Activated T-cell treated with anti-CD3 and anti-CD28 coated beads, Interleukin-2, amount 50 U/mL, for 4 hours (primary cell): ENCODE measurements around the gene TNFAIP8L1. TPM values are rescaled to one million over a fixed set of nuclear protein-coding genes. Genes with fewer than 3 reads are reported as not detected.

ENCODE experiments used
- ATAC-seq, 2 donors: fragments of 200-7000 bp; cut with Tn5 transposase; one replicate each; pipeline ENCODE4 v1.10.0; 2021
- DNase-seq: peaks from one replicate; pipeline ENCODE4 v3.0.0-alpha.2; 2020
- H3K27me3 Mint-ChIP-seq: one replicate; pipeline ENCODE4 v1.8.0; 2021; ENCODE audit warnings: low read depth, mixed read lengths
- H3K36me3 Mint-ChIP-seq: one replicate; pipeline ENCODE4 v1.8.0; 2022; ENCODE audit warnings: mixed read lengths; ENCODE audit not compliant: insufficient read depth
- H3K4me1 Mint-ChIP-seq: one replicate; pipeline ENCODE4 v1.8.0; 2021; ENCODE audit warnings: low read depth, mixed read lengths
- H3K4me3 Mint-ChIP-seq: one replicate; pipeline ENCODE4 v1.8.0; 2021; ENCODE audit warnings: mild to moderate bottlenecking, moderate library complexity, mixed read lengths
- H3K9me3 Mint-ChIP-seq: one replicate; pipeline ENCODE4 v1.8.0; 2021; ENCODE audit warnings: mixed read lengths
- total RNA-seq, 3 donors: library from RNA; stranded (reverse); gene quantifications; one replicate each; pipeline ENCODE4 v1.2.1, GENCODE V29; 2021

TNFAIP8L1 gene
- total RNA-seq, 3 donors from 2014 or later, result 3.2 to 4.0 (median 3.9) TPM

DNA sequence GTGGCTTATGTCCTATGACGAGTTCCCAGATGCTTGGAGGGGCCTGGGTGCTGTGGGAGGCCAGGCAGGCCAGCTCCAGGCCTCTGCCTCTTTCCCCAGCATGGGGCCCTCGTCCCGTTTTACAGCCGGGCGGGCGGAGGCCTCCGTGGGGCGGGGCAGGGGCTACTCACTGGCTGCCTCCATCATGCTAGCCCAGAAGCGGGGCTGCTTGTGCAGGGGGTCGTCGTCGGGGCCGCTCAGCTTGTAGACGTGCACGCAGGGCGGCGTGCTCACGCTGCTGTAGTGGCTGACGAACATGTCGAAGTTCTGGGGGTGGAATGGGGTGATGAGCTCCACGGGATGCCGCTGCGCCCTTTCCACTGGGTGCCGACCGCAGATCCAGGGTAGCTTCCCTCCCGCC is 49.3 kb downstream of the TNFAIP8L1 start:
- ATAC-seq (no peak), DNase-seq (no peak)
- Mint-ChIP-seq H3K9me3 (no peaks in the 10 kb centered on the region), H3K27me3 (no peaks in the 10 kb centered on the region), H3K4me3 (no peak overlapping the region), H3K4me1 (no peaks in the 10 kb centered on the region), H3K36me3 (peaks cover 18% of the 10 kb centered on the region)

DNA sequence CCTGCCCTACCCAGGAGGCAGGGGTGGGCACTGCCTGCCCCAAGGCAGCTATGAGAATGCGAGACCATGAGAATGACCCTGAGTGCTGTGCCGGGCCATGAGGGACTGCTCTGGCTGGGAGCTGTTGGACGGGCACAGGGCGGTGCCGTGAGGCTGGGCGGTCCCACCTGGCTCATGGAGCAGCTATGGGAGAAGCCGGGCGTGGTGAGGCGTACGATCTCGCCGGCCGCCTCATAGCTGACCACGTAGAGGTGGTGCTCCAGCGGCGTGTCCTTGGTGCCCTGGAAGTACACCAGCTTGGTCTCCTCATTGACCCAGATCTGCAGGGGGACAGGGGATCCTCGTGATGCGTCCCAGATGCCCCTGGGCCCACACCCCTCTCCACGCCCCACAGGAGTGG is 50.1 kb downstream of the TNFAIP8L1 start:
- H3K4me3 Mint-ChIP-seq, result no peak overlapping the region
- no peaks in the 10 kb centered on the region for H3K9me3 Mint-ChIP-seq
- no peaks in the 10 kb centered on the region for H3K4me1 Mint-ChIP-seq
- DNase-seq, result no peak
- ATAC-seq, result no peak
- H3K36me3 Mint-ChIP-seq, result peaks cover 20% of the 10 kb centered on the region
- no peaks in the 10 kb centered on the region for H3K27me3 Mint-ChIP-seq

DNA sequence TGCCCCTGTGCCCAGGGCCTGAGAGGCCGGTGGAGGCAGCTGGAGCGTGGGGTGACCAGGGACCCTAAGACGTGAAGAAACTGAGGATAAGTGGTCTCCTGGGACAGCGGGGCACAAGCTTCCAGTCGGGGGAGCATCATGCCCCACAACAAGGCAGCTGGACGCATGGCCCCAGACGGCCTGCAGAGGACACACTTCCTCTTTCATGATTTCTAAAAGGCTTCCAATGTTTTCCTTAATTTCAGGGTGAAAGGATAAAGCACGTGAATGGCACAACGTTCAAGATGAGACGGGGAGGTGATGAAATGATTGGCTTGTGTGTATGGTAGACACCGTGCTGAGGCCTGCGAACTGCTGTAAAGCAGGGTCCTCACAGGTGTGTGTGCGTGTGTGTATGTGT is 51.0 kb downstream of the TNFAIP8L1 start:
- Mint-ChIP-seq H3K36me3 (peaks cover 25% of the 10 kb centered on the region), H3K9me3 (no peaks in the 10 kb centered on the region), H3K4me1 (no peaks in the 10 kb centered on the region), H3K4me3 (no peak overlapping the region), H3K27me3 (no peaks in the 10 kb centered on the region)
- DNase-seq (no peak), ATAC-seq (no peak)

- peaks cover 27% of the 10 kb centered on the region for H3K36me3 Mint-ChIP-seq
- no peaks in the 10 kb centered on the region for H3K4me1 Mint-ChIP-seq
- DNase-seq (no peak), ATAC-seq (no peak)
- no peaks in the 10 kb centered on the region for H3K9me3 Mint-ChIP-seq
- H3K27me3 Mint-ChIP-seq, result no peaks in the 10 kb centered on the region
- no peak overlapping the region for H3K4me3 Mint-ChIP-seq
These were observed 52.1 kb downstream of the TNFAIP8L1 start for GRCh38 chr19:4691373-4691772.

- ATAC-seq, result no peak
These were observed 53.1 kb downstream of the TNFAIP8L1 start for GRCh38 chr19:4692251-4693077.

GRCh38 chr19:4693078-4693350 is 53.7 kb downstream of the TNFAIP8L1 start:
- H3K9me3 Mint-ChIP-seq, result no peaks in the 10 kb centered on the region
- no peak for ATAC-seq
- DNase-seq, result no peak
- no peak overlapping the region for H3K4me3 Mint-ChIP-seq
- peaks cover 30% of the 10 kb centered on the region for H3K36me3 Mint-ChIP-seq
- no peaks in the 10 kb centered on the region for H3K4me1 Mint-ChIP-seq
- no peaks in the 10 kb centered on the region for H3K27me3 Mint-ChIP-seq

More at GRCh38 chr19:4692251-4693077, 53.1 kb downstream of the TNFAIP8L1 start:
- Mint-ChIP-seq H3K4me3 (no peak overlapping the region), H3K36me3 (peaks cover 27% of the 10 kb centered on the region), H3K27me3 (no peaks in the 10 kb centered on the region), H3K9me3 (no peaks in the 10 kb centered on the region), H3K4me1 (no peaks in the 10 kb centered on the region)
- no peak for DNase-seq

DNA sequence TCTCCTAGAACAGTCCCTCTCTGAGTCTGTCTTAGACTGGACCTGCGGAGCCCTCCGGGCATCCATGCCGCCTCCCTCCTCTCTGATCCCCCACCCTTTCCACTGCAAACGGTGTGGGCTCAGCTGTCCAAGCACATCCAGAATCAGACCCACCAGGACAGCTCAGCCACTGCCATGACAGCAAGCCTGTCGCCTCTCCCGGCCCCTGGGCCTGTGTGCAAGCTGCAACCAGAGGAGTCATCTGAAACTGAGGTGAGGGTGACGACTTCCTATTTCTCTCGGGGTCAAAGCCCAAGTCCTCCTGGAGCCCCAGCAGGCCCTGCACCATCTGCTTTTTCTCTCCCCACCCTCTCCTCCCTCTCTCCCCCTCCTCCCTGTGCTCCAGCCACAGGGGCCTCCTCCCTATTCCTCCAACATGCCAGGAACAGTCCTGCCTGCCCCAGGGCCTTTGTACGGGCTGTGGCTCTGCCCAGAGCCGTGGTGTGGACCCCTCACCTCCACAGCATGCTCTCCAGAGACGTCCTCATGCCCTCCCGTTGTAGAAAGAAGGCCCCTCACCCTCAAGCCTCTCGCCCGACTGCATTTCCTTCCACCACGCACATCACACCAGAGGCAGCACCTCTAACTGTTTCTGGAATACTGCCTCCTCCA is 54.3 kb downstream of the TNFAIP8L1 start:
- Mint-ChIP-seq H3K4me3 (no peak overlapping the region), H3K36me3 (peaks cover 32% of the 10 kb centered on the region), H3K9me3 (no peaks in the 10 kb centered on the region), H3K4me1 (no peaks in the 10 kb centered on the region), H3K27me3 (no peaks in the 10 kb centered on the region)
- DNase-seq (no peak), ATAC-seq (no peak)

GRCh38 chr19:4694211-4694987 is 55.1 kb downstream of the TNFAIP8L1 start:
- no peaks in the 10 kb centered on the region for H3K4me1 Mint-ChIP-seq
- H3K9me3 Mint-ChIP-seq, result no peaks in the 10 kb centered on the region
- H3K36me3 Mint-ChIP-seq, result peaks cover 32% of the 10 kb centered on the region
- H3K4me3 Mint-ChIP-seq, result no peak overlapping the region
- H3K27me3 Mint-ChIP-seq, result no peaks in the 10 kb centered on the region
- ATAC-seq (no peak), DNase-seq (no peak)

DNA sequence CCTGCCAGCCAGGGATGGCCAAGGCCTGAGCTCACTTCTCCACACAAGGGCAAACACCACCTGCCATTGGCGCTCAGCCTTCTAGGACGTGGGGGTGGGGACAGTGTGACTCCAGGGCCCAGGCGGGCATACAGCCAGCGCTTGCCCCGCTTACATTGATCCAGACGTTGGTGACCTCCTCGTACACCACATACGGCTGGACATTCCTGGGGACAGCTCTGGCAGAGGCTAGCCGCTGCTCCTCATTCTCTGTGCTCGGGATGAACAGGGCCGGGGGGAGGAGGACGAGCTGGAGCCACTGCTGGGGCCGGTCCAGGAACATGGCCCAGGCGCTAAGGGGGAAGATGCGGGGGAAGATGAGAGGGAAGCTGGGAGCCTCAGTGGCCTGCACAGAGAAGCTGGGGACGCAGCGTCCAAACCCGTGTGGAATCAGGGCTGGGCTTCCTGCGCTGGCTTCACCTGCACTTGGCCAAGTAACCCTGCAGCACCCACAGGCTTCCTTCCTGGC is 56.0 kb downstream of the TNFAIP8L1 start:
- peaks cover 32% of the 10 kb centered on the region for H3K36me3 Mint-ChIP-seq

GRCh38 chr19:4697304-4697703 is 58.0 kb downstream of the TNFAIP8L1 start:
- Mint-ChIP-seq H3K27me3 (no peaks in the 10 kb centered on the region), H3K36me3 (peaks cover 27% of the 10 kb centered on the region), H3K4me3 (no peak overlapping the region), H3K9me3 (no peaks in the 10 kb centered on the region), H3K4me1 (no peaks in the 10 kb centered on the region)
- ATAC-seq, result no peak
- no peak for DNase-seq

More for the DNA sequence above, 56.0 kb downstream of the TNFAIP8L1 start:
- no peak for DNase-seq
- Mint-ChIP-seq H3K4me1 (no peaks in the 10 kb centered on the region), H3K27me3 (no peaks in the 10 kb centered on the region), H3K4me3 (no peak overlapping the region), H3K9me3 (no peaks in the 10 kb centered on the region)
- ATAC-seq, result no peak

DNA sequence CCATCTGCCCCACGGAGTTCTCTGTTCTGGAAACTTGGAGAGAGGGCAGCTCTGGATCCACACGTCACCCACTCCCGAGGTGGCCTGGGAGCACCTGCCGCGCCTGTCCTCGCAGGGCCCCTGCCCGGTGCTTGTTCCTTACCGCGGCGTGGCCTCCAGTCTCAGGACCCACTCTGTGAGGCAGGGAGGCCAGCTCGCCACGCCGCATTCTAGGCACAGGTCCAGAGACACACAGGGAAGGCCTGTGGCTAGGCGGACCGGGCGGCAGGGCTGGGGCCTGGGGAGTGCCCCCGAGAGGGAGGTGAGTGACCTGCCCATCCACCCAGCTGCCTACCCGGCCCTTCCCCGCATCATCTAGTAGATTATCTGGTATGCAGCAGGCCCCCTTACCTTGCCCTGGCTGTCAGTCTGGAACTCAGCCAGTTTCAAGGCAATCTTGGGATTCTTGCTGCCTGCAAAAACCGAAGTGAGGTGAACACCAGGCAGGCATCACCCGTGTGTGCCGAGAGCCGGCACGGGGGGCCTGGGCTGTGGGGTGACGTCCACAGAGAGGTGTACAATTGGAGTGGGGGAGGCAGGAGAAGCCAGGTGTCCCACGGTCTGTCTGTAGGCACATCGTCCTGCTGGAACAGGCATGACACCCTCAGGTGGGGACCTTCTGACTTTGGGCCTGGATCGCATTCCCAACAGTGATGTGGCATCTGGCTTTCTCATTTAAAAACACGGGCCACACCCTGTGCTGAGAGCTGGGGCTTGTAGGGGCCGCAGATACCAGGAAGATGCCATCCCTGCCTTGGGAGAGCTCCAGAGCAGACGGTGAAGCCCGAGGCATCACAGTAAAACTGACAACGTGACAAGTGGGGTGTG is 60.7 kb downstream of the TNFAIP8L1 start:
- Mint-ChIP-seq H3K9me3 (no peaks in the 10 kb centered on the region), H3K4me1 (no peaks in the 10 kb centered on the region), H3K36me3 (peaks cover 19% of the 10 kb centered on the region), H3K4me3 (no peak overlapping the region), H3K27me3 (no peaks in the 10 kb centered on the region)
- DNase-seq (no peak), ATAC-seq (no peak)

- no peaks in the 10 kb centered on the region for H3K9me3 Mint-ChIP-seq
- H3K27me3 Mint-ChIP-seq, result no peaks in the 10 kb centered on the region
- ATAC-seq, result no peak
These were observed 61.3 kb downstream of the TNFAIP8L1 start for GRCh38 chr19:4700693-4700970.

GRCh38 chr19:4701557-4701956 is 62.2 kb downstream of the TNFAIP8L1 start:
- no peaks in the 10 kb centered on the region for H3K9me3 Mint-ChIP-seq
- peaks cover 14% of the 10 kb centered on the region for H3K36me3 Mint-ChIP-seq
- no peak overlapping the region for H3K4me3 Mint-ChIP-seq
- H3K27me3 Mint-ChIP-seq, result no peaks in the 10 kb centered on the region
- H3K4me1 Mint-ChIP-seq, result no peaks in the 10 kb centered on the region
- no peak for ATAC-seq
- no peak for DNase-seq

More at GRCh38 chr19:4700693-4700970, 61.3 kb downstream of the TNFAIP8L1 start:
- peaks cover 16% of the 10 kb centered on the region for H3K36me3 Mint-ChIP-seq
- no peaks in the 10 kb centered on the region for H3K4me1 Mint-ChIP-seq
- DNase-seq, result no peak
- H3K4me3 Mint-ChIP-seq, result no peak overlapping the region

DNA sequence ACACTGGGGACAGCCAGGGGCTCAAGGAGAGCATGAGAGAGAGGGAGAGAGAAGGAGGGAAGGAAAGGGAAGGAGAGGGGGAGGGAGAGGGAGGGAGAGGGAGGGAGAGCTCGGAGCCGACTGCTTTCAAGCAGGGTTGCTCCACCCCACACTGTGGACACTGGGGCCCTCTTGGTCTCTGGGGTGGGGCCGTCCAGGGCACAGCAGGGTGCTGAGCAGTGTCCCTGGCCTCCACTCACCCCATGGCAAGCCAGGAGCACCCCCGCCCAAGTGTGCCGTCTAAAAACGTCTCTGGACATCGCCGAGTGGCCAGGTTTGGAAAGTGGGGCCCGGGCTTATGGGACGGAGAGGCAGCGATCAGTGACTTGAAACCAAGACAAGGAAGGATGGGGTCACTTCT is 63.4 kb downstream of the TNFAIP8L1 start:
- H3K4me3 Mint-ChIP-seq, result no peak overlapping the region
- no peak for DNase-seq
- no peaks in the 10 kb centered on the region for H3K27me3 Mint-ChIP-seq
- H3K36me3 Mint-ChIP-seq, result peaks cover 12% of the 10 kb centered on the region
- H3K4me1 Mint-ChIP-seq, result no peaks in the 10 kb centered on the region
- no peaks in the 10 kb centered on the region for H3K9me3 Mint-ChIP-seq
- no peak for ATAC-seq
